Activated CD4-positive, CD25-positive, alpha-beta regulatory T cell treated with anti-CD3 and anti-CD28 coated beads, Interleukin-2, amount 50 U/mL, for 24 hours (primary cell): ENCODE results near the gene RNF180.
A peak's percentile ranks its signal among the peaks of the same experiment; 100 is the strongest.

Experiments used
- ATAC-seq, 2 donors: fragments of 150-1000 bp; cut with Tn5 transposase; one replicate each; pipeline ENCODE4 v1.10.0; 2021; ENCODE audit warnings: mild to moderate bottlenecking in 1 of 2, moderate library complexity in 1 of 2

The RNF180 gene, protein sequence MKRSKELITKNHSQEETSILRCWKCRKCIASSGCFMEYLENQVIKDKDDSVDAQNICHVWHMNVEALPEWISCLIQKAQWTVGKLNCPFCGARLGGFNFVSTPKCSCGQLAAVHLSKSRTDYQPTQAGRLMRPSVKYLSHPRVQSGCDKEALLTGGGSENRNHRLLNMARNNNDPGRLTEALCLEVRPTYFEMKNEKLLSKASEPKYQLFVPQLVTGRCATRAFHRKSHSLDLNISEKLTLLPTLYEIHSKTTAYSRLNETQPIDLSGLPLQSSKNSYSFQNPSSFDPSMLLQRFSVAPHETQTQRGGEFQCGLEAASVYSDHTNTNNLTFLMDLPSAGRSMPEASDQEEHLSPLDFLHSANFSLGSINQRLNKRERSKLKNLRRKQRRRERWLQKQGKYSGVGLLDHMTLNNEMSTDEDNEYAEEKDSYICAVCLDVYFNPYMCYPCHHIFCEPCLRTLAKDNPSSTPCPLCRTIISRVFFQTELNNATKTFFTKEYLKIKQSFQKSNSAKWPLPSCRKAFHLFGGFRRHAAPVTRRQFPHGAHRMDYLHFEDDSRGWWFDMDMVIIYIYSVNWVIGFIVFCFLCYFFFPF

DNA sequence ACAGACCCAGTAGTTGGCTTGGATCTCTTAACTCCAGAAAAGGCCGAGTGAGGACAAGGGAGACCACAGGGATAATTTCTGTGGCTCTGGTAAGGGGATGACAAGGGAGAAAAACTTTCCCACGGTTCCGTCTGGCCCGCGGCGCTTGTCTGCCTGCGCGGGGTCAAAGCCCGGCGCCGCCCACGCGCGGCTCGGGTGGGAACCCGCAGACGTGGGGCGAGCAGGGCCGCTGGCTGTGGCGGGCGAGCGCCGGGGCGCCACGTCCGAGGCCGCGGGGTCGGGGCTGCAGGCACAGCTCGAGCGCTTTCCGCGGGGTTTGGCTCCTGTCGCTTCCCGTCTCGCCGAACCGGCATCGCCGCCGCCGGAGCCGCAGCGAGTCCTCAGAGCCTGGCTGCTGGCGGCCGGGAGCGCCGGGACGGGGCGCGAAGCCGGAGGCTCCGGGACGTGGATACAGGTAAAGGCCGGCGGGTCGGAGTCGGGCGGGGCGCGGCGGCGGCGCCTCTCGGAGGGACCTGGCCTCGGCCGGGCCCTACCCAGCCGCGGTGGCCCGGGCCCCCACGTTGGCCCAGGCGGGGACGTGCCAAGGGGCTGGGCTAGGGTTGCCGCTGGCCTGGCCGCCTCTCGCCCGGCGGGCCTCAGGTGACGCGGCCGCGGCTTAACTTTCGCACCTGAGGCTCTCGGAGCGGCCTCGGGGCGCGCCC is at the start of gene RNF180:
Gene RNF180 (plus strand): TSS at position 344 of the 701 bp plus-strand sequence. CDS start 34,965 bp downstream, outside the sequence.
- ATAC-seq = peak in 1 of 2 donors; percentile 21

DNA sequence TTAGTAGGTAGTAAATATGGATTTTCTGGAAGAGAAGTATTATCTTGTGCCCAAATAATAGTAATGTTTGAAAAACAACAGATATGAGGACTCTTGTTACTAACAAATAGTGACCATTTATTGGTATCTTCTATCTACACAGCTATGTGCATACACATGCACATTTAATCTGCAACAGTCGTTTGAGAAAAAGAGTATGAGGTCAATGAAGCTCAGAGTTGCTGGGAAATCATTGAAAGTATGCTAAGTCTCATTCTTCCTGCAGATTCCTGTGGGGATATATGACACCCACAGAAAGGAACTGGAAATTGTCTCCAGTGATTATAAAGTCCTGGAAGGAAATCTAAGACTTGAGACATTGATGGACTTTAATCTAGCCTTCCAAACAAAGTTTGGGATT is 40.1 kb upstream of the RNF180 start:
- no peak for ATAC-seq

DNA sequence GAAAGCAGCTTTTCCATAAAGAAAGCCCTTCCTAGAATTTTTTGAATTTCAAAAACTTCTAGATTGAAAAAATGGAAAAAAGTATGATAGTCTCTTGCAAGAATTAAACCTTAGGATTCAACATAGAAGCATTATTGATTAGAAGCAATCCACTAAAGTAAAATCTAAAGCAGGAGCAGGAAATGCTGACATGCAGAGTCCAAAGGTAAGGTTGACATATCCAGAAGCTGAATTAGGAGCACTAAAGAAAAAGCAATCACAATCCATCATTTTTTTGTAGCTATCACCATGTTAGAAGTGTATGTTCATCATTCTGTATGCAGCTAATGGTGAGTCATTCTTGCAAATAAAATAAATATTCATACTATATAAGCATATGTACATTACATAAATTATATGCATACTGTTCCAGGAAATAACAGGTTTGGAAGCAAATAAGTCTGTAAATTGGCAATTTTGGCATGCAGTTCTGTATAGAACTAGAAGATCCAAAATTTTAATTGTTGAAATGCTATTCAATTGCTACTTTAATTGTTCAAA is 39.4 kb upstream of the RNF180 start:
- no peak for ATAC-seq

DNA sequence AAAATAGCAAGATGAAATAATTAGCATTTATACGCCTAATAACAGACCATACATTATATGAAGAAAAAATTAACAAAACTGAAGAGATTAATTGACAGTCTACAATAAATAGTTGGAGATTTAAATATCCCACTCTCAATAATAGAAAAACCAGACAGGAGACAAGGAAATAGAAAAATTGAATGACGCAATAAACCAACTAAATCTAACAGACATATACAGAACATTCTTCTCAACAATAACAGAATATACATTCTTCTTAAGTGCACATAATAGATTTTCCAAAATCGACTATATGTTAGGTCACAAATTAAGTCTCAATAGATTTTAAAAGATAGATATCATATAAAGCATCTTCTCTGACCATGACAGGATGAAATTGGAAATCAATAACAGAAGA is 25.6 kb upstream of the RNF180 start:
- ATAC-seq = no peak

DNA sequence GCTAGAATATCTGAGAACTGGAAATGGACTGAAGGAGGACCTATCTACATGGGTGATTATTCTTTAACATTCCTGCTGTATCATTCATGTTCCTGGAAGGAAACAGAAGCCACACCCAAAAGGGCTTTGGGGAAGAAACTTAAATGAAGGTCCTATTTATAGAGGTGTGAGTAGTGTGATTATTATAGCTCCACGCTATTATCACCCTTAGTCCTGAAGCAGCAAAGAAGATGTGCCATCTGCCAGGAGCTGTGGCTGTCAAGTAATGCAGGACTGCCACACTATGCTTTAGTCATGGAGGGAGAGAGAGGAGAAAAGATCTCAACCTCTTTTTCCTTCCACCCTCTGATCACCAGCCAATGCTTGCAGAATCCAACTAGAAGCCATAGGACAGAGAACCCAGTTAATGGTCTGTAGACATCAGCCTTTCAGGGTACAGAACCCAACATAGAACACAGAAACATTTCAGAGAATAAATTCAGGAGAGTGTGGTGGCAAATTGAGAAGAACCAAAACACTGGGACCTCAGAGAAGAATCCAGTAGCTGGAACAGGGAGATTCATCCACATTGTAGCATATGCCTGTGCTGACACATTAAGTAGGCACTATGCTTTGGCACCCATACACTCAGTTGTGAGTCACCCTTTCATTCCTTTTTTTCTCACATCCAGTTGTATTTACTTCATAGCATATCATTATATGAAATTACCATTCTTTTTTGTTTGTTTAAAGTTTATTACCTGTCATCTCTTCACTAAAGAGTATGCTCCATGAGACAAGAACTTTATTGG is 21.0 kb upstream of the RNF180 start:
- no peak for ATAC-seq

DNA sequence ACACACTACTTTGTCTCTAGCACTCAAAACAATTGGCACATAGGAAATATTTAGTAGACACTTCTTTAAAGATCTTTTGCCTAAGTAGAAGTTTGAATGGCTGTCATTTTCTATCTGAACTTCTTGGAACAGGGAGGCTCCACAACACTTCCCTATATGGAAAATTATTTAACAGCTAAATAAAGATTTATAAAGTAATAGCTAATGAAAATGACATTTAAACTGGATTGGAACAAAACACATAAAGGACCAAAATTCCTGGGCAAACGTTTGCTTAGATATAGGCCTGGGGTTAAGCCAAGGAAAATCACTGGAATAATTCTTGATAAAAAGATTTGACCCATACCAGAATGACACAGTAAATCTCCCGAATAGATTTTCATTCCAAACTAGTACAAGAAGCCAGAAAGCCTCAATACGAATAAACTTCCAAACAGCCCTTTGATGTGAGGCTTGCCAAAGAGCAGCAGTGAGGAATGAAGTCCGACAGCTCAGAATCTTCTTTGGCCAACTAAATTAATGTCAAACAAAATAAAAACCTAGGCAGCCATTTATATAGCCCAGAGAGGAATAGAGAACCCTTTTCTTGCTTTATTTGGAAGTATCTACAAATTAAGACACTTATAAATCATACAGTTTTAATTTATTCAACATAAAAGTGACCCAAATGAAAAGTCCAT is 20.3 kb upstream of the RNF180 start:
- no peak for ATAC-seq

DNA sequence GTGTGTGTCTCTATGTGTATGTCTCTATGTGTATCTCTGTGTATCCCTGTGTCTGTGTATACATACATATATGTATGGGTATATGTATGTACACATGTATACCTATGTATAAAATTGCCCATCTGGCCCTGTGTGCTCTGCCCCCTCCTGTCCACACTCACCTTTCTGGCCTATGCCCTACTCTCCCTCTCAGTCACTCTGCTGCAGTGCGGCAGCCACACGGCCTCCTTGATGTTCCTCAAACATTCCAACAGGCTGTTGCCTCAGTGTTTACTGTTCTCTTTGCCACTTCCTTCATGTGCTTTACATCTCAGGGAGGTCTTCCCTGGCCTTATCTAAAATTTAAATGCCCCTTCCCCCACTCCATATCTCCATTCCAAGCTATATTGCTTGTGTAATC is 18.3 kb upstream of the RNF180 start:
- ATAC-seq = no peak

DNA sequence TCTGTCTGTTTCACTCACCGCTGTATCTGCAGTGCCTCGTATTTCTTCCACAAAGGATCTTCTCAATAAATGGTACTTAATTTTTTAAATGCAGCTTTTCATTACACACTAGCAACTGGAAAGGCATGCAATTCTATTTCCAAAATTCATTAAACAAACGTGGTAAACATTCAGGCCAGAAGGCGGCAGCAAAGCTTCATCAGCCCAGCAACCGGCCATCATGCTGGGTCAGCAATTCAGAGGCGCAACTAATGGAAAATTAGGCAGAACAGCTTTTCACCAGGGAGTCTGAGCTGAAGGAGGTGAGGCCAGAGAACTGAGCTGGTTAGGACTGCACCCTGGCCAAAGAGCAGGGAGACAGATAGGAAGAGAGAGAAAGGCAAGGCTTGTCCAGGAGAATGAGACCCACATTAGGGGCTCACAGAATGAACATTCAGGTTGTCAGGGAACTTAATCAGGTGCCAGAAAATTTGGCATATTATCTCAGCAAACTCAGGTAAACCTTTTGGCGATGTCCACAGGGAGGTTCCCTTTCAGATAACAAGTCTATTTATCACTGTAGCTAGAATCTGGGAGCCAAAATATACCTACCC is 17.7 kb upstream of the RNF180 start:
- ATAC-seq = no peak

DNA sequence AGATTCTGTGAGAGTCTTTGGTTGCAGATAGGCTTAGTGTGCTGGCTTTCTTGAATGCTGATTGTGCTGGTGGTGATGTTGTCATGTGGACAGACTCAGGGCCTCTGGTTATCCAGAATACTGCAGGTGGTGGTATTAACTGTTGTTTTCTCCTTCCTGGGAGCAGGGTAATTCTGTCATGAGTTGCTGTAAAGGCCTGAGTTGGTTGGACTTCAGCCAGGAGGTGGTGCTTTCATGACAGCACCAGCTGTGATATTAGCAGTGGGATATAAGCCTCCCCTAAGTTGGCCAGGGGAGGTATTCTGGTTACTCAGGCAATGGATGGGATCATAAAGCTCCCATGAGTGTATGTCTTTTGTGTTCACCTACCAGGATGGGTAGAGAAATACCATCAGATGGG is 16.4 kb upstream of the RNF180 start:
- no peak for ATAC-seq

DNA sequence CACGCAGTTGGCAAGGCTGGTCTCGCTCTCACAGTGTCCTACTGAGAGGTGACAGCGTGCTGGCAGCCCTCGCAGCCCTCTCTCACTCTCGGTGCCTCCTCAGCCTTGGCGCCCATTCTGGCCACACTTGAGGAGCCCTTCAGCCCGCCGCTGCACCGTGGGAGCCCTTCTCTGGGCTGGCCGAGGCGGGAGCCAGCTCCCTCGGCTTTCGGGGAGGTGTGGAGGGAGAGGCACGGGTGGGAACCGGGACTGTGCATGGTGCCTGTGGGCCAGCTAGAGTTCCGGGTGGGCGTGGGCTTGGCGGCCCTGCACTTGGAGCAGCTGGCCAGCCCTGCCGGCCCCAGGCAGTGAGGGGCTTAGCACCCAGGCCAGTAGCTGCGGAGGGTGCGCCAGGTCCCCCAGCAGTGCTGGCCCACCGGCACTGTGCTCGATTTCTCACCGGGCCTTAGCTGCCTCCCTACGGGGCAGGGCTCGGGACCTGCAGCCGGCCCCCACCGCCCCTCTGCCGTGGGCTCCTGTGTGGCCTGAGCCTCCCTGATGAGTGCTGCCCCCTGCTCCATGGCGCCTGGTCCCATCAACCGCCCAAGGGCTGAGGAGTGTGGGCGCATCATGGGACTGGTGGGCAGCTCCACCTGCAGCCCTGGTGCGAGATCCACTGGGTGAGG is 15.7 kb upstream of the RNF180 start:
- no peak for ATAC-seq

DNA sequence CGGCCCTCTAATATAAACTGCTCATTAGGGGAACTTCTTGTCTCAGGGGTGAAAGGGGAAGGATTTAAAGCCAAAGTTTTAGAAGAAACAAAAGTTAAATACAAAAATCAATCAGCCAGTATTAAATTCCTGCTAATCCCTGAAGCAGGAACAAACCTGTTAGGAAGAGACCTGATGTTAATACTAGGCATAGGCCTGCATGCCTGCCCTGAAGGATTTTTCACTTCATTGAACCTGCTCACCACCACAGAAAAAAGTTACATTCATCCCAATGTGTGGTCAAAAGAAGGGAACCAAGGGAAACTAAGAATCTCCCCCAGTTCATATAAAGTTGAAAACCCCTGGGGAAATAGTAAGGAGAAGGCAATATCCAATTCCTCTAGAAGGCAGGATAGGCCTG is 9.4 kb upstream of the RNF180 start:
- ATAC-seq = no peak

DNA sequence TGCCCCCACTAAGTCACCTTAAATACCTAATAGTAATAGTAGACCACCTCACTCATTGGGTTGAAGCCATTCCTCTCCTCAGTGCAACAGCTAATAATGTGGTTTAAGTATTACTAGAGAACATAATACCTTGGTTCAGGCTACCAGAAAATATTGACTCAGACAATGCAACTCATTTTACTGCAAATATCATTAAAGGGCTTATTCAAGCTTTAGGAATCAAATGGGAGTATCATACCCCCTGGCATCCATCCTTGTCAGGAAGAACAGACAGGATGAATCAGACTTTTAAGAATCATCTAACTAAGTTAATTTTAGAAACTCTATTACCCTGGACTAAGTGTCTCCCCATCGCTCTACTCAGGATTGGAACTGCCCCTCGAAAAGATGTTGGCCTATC is 6.8 kb upstream of the RNF180 start:
- no peak for ATAC-seq

DNA sequence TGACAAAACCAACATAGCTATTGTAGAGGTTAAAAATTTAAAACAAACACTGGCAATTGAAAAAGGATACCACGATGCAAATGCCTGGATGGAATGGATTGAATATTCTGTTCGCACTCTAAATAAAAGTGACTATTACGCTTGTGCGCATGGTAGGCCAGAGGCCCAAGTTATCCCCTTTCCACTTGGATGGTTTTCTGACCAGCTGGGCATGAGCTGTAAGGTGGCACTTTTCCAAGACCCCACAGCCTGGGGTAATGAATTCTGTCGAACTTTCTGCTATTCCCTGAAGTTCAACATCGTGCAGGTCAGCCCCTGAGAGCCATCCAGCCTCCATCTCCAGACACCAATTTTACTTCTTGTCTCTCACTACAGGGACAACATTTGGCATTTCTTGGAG is 5.4 kb upstream of the RNF180 start:
- no peak for ATAC-seq

DNA sequence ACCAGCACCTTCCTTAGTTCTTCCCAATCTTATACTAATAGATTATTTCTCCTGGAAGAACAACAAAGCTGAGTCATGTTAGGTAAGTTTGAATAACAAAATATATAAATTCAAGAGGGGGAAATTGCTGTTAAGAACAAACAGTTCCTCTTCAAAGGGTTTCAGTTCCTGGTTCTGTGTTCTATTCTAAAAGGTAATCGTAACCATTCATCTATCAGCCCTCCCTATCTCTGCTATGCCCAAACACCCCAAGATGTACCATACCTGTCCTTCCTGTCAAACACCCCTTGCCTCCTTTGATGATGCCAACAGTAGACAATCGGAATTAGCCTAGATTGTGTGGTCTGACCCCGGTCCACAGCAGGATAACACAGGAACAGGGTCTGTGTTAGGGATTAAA is 4.2 kb upstream of the RNF180 start:
- no peak for ATAC-seq

DNA sequence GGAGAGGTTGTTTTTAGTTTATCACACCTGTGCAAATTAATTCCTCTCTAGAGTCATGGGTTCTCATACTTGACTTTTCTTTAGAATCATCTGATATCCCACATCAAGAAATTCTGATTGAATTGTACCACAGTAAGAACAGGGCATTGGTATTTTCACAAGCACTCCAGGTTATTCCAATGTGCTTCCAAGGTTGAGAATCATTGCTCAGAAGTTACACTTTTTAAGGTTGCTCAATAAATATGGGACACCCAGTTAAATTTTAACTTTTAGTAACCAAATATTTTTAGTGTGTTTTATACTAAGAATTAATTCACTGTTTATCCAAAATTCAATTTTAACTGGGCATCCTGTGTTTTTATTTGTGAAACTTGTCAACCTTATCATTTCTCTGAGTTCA is 2.5 kb upstream of the RNF180 start:
- ATAC-seq = no peak

DNA sequence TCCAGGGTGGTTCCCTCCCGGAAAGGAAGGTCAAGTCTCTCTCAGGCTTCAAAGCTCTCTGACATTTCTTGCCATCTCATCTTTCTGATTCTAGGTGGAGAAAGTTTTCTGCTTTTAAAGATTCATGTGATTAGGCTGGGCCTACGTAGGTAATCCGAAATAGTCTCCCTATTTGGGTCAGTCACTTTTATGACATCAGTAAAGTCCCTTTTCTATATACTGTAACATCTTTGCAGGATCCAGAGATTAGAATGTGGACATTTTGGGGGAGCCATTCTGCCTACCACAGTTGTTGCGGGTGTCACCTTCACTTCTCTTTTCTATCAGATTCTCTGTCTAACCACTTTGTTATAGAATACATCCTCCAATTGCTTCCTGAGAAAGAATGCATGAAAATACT is 1.9 kb upstream of the RNF180 start:
- ATAC-seq = no peak

DNA sequence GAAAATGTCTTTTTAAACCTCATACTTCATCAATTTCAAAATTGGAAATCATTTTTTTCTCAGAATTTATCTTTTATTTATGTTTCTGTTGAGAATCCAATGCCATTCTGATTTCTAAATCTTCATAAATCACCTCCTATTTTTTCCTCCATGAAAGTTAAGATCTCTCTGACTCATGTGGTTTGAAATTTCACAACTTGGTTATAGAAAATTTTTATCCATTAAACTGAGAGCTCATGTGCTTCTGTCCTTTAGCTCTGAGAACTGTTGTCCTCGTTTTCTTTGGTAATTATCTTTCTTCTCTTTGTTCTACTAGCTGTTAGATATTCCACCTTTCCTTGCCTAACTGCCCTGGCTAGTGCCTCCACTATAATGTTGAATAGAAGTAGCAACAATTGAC is 1.5 kb upstream of the RNF180 start:
- ATAC-seq = no peak

DNA sequence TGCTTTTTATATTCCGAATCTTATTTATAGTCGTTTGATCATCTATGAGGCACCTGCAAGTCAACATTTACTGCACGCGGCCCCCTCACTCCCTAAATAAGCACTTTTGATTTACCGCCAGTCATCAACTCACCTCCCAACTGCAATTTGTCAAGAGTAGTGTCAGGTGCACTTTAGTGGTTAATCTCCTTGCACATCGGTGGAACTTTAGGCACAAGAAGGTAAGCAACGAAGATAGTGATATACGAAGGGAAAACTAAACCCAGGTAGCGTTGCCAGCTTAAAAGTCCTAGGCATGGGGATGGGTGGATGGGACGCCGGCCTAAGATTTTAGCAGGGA is 513 bp upstream of the RNF180 start:
- no peak for ATAC-seq

DNA sequence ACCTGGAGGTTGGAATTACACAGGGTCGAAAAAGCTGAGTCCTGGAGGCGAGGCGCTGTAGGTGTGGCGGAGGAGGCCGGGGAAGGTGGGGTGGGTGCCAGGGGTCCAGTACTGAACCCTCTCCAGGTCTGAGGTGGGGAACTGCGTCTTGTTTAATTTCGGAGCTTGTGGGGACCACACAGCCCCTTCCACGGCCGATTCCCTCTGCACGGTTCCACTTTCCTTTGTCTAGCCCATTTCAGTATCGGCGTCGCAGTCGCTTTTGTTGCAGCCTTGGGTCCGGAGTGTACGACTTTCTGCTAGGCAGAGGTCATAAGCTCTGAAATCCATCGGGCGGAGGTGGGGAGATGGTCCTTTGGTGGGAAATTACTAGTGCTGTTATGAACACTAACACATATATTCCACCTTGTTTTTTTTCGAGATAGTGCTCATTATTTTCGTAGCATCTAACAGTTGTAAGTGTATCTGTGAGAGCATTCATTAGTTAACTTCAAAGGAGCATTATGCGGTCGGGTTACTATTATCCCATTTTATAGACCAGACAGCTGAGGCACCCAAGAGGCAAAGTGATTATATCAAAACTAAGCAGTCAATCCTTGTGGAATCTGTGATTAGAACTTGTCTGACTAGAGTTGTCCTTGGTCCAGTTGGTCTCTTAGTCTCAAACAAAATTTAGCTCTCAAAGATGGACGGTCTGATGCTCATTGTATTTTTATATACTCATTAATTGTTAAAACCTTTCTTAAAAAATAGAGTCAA is 737 bp downstream of the RNF180 start:
- no peak for ATAC-seq

DNA sequence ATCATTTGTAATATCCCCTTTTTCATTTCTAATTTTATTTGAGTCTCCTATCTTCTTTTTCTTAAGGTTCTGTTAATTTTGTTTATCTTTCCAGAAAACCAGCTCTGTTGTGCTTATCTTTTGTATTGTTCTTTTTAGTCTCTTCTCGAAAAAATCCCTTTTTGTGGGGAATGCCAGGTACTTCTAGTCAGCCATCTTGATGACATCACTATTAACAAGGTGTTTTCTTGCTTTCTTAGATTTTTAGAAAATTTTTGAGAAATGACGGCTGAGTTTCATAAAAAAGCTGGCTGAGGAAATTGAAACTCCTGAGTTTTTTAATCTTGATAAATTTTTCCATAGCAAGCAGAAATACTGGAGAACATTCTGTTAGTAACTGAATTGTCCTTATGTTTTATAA is 10.7 kb downstream of the RNF180 start:
- no peak for ATAC-seq
